Measurements from ENCODE around the gene RIPOR2.

RIPOR2 gene

DNA sequence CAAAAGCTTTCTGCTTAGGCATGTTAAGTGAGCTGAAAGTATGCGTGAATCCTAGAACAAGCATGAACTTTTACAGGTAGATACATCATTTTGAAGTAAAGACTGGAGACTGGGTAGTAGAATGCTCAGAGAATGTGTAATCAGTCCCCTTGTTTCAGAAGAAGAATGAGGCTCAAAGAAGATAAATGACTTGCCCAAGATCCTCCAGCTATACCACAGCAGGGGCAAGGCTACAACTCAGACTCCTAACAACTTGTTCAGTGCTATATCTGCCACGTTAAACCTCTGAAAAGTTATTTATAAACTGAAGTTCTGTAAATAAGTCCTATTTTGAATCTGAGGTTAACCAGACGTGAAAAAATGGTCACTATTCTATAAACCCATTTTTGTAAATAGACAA lies 2.9 kb downstream of the RIPOR2 start:
- DNase-seq (ENCODE audit: low read depth): peak; percentile 28
- TF ChIP-seq, protein P1, sequence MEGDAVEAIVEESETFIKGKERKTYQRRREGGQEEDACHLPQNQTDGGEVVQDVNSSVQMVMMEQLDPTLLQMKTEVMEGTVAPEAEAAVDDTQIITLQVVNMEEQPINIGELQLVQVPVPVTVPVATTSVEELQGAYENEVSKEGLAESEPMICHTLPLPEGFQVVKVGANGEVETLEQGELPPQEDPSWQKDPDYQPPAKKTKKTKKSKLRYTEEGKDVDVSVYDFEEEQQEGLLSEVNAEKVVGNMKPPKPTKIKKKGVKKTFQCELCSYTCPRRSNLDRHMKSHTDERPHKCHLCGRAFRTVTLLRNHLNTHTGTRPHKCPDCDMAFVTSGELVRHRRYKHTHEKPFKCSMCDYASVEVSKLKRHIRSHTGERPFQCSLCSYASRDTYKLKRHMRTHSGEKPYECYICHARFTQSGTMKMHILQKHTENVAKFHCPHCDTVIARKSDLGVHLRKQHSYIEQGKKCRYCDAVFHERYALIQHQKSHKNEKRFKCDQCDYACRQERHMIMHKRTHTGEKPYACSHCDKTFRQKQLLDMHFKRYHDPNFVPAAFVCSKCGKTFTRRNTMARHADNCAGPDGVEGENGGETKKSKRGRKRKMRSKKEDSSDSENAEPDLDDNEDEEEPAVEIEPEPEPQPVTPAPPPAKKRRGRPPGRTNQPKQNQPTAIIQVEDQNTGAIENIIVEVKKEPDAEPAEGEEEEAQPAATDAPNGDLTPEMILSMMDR (IDR thresholded peaks at IDR 0.05; ENCODE audit: insufficient read depth, low read depth, low read length, missing control alignments): no peak
- H3K4me3 ChIP-seq (ENCODE audit: low read length): no peak overlapping the region

DNA sequence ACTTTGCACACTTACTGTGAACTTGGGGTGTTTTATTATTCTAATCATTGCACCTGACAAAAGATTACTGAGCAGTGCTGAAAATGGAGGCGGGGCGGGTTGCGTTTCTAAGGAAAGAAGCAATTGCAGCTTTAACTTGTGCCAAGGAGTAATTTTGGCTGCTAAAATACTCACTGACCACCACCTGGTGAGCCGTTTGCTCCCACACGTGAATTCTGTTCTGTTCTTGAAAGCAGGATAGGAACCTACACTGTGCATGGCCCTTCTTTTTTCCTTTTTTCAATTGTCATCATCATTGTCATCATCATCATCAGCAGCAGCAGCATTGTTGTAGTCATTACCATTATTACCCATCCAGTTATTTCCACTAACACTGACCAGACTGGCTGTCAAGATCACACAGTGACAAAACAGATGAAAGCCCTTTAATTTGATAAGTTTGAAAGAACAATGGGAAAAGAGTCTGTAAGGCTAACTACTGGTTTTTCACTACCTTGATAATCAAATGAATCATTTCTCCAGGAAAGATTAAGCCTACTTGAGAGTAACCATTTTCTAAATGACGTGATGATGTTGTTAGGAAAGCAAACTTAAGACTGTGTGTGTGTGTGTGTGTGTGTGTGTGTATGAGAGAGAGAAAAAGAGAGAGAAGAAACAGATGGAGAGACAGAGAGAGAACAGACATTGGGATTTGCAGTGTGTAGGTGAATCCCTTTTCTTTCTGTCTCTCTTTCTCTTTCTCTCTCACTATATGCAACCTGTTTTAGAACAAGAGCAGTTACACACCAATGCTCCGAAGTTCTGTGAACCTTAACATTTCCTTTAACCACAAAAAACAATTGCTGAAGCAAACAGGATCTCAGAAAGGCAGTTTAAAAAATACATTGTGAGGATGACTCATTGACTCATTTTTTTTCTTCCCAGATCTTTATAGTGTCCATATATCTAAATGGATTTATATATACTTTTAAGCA lies 3.8 kb downstream of the RIPOR2 start:
- TF ChIP-seq, protein P1 (IDR thresholded peaks at IDR 0.05; ENCODE audit: insufficient read depth, low read depth, low read length, missing control alignments): no peak
- DNase-seq (ENCODE audit: low read depth): peak; percentile 47
- no peak overlapping the region for H3K4me3 ChIP-seq (ENCODE audit: low read length)

DNA sequence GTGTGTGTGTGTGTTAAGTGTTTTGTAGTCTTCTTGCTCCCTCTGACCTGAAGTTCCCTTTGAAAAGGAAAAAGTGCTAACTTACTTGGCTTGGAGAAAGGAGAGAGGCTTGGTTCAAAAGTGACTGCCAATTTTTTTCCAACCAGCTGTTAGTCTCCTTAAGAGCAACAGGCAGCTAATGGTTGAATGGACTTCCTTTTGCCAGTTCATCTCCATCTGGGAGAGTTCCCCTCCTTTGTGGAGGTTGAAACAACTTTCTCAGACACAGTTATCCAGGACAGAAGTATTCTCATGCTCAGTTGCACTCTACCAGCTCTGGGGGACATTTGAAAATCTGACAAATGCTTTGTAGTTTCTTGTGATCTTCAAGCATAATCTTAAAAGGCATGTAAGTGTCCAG lies 4.5 kb downstream of the RIPOR2 start:
- no peak for DNase-seq (ENCODE audit: low read depth)
- TF ChIP-seq, protein P1 (IDR thresholded peaks at IDR 0.05; ENCODE audit: insufficient read depth, low read depth, low read length, missing control alignments): no peak
- no peak overlapping the region for H3K4me3 ChIP-seq (ENCODE audit: low read length)

DNA sequence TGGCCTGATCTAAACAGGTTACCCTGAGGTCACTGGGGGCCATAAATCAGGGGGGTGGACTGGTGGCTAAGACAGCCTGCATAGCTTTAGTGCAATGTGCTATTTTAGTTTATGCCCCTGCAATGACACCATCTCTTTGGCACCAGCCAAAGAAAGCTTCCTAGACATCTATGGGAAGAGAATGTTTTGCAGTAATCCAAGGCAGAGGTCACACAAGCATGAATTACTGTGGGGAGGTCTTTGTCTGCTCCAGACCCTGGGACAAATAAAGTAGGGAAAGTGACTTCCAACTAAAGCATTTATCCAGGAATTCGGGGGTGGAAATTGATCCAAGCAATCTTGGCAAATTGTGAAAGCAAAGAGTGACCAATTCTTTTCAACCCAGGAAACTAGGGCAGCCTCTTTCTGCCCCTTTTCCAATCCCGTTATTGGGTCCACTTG lies 5.3 kb downstream of the RIPOR2 start:
- no peak for DNase-seq (ENCODE audit: low read depth)
- H3K4me3 ChIP-seq (ENCODE audit: low read length): no peak overlapping the region

DNA sequence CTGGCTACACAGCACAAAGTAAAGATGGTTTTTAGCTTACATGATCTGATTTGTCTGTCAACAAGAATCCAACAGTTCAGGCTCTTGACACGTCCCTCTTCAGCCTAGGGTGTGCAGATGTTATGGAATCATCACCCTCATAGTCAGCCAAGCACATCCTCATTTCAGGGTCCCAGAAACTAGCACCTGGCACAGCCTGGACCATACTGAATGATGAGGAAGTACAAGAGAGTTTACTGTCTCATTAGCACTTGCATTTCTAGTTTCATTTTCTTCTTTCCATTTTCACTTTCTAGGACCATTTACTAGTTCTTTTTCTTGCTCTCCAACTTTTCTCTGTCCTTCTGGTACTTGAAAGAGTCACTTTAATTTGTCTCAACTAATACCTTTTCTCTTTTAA lies 6.5 kb downstream of the RIPOR2 start:
- H3K4me3 ChIP-seq (ENCODE audit: low read length): no peak overlapping the region
- TF ChIP-seq, protein P1 (IDR thresholded peaks at IDR 0.05; ENCODE audit: insufficient read depth, low read depth, low read length, missing control alignments): no peak
- DNase-seq (ENCODE audit: low read depth): no peak

More for the DNA sequence above, 5.3 kb downstream of the RIPOR2 start:
- TF ChIP-seq, protein P1 (IDR thresholded peaks at IDR 0.05; ENCODE audit: insufficient read depth, low read depth, low read length, missing control alignments): no peak

DNA sequence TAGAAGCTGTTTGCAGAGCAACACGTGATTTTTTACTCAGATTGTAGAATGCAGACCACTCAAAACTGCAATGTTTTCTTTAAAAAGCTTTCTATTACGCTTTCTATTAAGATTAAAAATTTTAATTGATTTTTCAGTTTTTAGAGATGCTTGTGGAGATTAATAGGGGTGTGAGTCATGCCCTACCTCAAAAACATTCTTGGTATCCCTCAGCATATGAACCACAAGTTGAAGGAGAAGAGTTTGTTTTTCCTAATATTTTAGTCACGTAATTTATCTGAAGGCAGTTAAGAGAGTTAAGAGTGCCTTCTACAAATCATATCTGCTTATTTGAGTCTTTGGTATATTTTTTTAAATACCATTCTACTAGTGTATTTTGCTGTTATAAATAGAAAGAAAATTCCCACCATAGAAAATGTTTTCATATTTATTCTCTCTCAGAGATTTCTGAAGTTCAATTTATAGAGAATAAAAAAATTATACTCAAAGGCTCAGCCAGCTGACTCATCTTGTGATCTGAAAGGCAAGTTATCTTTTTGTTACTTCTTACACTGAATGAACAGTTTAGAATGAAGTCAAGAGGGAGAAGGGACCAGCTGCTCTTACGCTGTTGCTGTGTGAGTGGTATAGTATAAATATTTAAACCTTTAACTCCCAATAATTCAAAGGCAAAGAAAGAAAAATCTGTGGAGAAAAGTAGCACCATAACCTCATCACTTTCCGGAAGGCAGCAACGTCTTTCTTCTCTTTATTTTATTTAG lies 7.6 kb downstream of the RIPOR2 start:
- no peak for DNase-seq (ENCODE audit: low read depth)
- TF ChIP-seq, protein P1 (IDR thresholded peaks at IDR 0.05; ENCODE audit: insufficient read depth, low read depth, low read length, missing control alignments): no peak
- H3K4me3 ChIP-seq (ENCODE audit: low read length): no peak overlapping the region
